ENCODE data around the gene STK11IP. TPM values are rescaled to one million over a fixed set of nuclear protein-coding genes. Genes with fewer than 3 reads are reported as not detected.

Gene STK11IP
- total and polyA plus RNA-seq, 2 of the 13 experiments (the other 11 are each of a cell fraction or from before 2014, with no cell fraction given), result 12.8 to 24.0 TPM

- TF ChIP-seq KMT2A (CRISPR knock-in tag; IDR thresholded peaks at IDR 0.05) (0 out of 2 replicates have a peak, but pooled peaks have one; percentile 10), STAT6 (CRISPR knock-in tag; IDR thresholded peaks at IDR 0.05; ENCODE audit: borderline replicate concordance) (no peak), ZNF24 (IDR thresholded peaks at IDR 0.05) (no peak)
Observed at GRCh38 chr2:219560037-219560892, 37.4 kb upstream of the STK11IP start (continued).

- in situ Hi-C loops (cut with HindIII; ENCODE audit: extremely low pct_ligation_motif_present, low pct_unique_long_range_greater_than_20kb) (loop anchor here (5.0 kb wide), 1 partner anchor 36 kb away; the partner anchor contains the start of gene STK11IP), intact Hi-C loops (cut with micrococcal nuclease; ENCODE audit: unreplicated experiment) (loop anchor here (1.0 to 5.0 kb wide), 3 partner anchors 20 to 81 kb away; partner anchors contain the start of gene STK11IP)
- FAIRE-seq, result no peak
- CTCF ChIA-PET (ENCODE audit: low intra/inter-chr PET ratio, low total read pairs), result interaction anchor here (2.7 to 3.7 kb wide), 2 partner anchors 19 to 82 kb away, joined by 19 to 28 read pairs; no protein-coding TSS in a partner anchor
- peak; percentile 4 for ATAC-seq
- no peak overlapping the region for H3K4me2 ChIP-seq (ENCODE audit: low read depth, low read length)
- no peaks in the 10 kb centered on the region for H3K79me2 ChIP-seq (ENCODE audit: insufficient read depth, low read length)
- WGBS (ENCODE audit: low lambda C conversion rate), result 83% methylated on average over 3 of the region's 3 CpGs
- no TSS peak for BruUV-seq (replicated peaks)
- peaks cover 18 to 25% of the 10 kb centered on the region in 2 experiments; a peak in 4 of 5 replicates for H3K36me3 ChIP-seq (replicated peaks in 1 of 2; ENCODE audit: control insufficient read depth in 1 of 2, insufficient read depth in 2 of 2, low read length in 2 of 2)
- H3K4me3 ChIP-seq (replicated peaks in 1 of 3; ENCODE audit: insufficient read depth in 1 of 3, low read depth in 2 of 3, low read length in 3 of 3), result no peak overlapping the region
- H3K27me3 ChIP-seq (ENCODE audit: control insufficient read depth in 1 of 2, insufficient read depth in 2 of 2, low read length in 2 of 2), result no peaks in the 10 kb centered on the region
- H3K27ac ChIP-seq (ENCODE audit: extremely low read length, insufficient read depth, low read length), result no peak overlapping the region
- H3K4me1 ChIP-seq (ENCODE audit: insufficient read depth, low read length), result peaks cover 41% of the 10 kb centered on the region
- POLR2A ChIA-PET, result interaction anchor here (0.6 to 4.2 kb wide), 10 partner anchors 9 to 62 kb away, joined by 3 to 45 read pairs (median 6); partner anchors contain the start of genes CHPF, GMPPA, INHA and OBSL1
- DNase-seq (ENCODE audit: low spot score), result no peak
- H3K9ac ChIP-seq (ENCODE audit: insufficient read depth, low read depth, low read length), result no peak overlapping the region
- no peaks in the 10 kb centered on the region for H3K9me3 ChIP-seq (ENCODE audit: low read length)
- H2AFZ ChIP-seq (ENCODE audit: low read length), result no peak overlapping the region
- H4K20me1 ChIP-seq (ENCODE audit: insufficient read depth, low read length), result no peaks in the 10 kb centered on the region
- no peak for TF ChIP-seq PLSCR1 (CRISPR knock-in tag; IDR thresholded peaks at IDR 0.05; ENCODE audit: borderline replicate concordance)
- TF ChIP-seq ZFP91 (CRISPR knock-in tag; IDR thresholded peaks at IDR 0.05; ENCODE audit: borderline replicate concordance), result 0 out of 2 replicates have a peak, but pooled peaks have one; percentile 41
- TF ChIP-seq SMAD1 (CRISPR knock-in tag; IDR thresholded peaks at IDR 0.05; ENCODE audit: borderline replicate concordance, low read depth), result peak; percentile 44; the same call in 1 of the 2 replicates
- peak; percentile 23; the same call in 1 of the 2 replicates for TF ChIP-seq ZNF646 (CRISPR knock-in tag; IDR thresholded peaks at IDR 0.05)
- peak; percentile 27; the same call in 1 of the 2 replicates for TF ChIP-seq KDM5B (CRISPR knock-in tag; IDR thresholded peaks at IDR 0.05; ENCODE audit: borderline replicate concordance)
Observed at GRCh38 chr2:219560893-219561178, 36.8 kb upstream of the STK11IP start.

Measured in HepG2 (cell line).